Measurements from ENCODE around the gene NT5DC4.

DNA sequence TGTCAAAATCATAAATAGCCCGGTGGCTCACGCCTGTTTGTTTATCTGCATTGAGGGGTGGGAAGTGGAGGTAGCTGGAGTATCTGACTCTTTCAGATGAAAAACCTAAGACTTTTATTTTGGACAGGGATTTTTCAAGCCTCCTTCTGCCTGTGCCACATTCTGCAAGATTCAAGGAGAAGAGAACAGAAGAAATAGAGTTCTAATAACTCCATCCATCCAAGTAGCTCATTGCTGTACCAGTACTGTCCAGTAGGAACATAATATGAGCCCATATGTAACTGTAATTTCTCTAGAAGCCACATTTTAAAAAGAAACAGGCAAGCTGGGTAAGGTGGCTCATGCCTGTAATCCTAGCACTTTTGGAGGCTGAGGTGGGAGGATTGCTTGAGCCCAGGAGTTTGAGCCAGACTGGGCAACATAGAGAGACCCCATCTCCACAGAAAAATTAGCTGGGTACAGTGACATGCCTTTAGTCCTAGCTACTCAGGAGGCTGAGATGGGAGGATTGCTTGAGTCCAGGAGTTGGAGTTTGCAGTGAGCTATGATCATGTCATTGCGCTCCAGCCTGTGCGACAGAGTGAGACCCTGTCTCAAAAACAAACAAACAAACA, 35.4 kb upstream of the NT5DC4 start:
- TF ChIP-seq PPARA (CRISPR knock-in tag; IDR thresholded peaks at IDR 0.05; ENCODE audit: borderline replicate concordance) (no peak), ZNF565 (CRISPR knock-in tag; conservative IDR thresholded peaks at IDR 0.05; ENCODE audit: low read depth) (no peak), ARNTL (CRISPR knock-in tag; IDR thresholded peaks at IDR 0.05; ENCODE audit: borderline replicate concordance, low read depth) (no peak), ZFP30 (CRISPR knock-in tag; IDR thresholded peaks at IDR 0.05) (no peak), CSDC2 (CRISPR knock-in tag; IDR thresholded peaks at IDR 0.05) (no peak), GLIS3 (CRISPR knock-in tag; IDR thresholded peaks at IDR 0.05) (no peak), RARB (CRISPR knock-in tag; IDR thresholded peaks at IDR 0.05) (no peak)
- TF ChIP-seq, protein P1, sequence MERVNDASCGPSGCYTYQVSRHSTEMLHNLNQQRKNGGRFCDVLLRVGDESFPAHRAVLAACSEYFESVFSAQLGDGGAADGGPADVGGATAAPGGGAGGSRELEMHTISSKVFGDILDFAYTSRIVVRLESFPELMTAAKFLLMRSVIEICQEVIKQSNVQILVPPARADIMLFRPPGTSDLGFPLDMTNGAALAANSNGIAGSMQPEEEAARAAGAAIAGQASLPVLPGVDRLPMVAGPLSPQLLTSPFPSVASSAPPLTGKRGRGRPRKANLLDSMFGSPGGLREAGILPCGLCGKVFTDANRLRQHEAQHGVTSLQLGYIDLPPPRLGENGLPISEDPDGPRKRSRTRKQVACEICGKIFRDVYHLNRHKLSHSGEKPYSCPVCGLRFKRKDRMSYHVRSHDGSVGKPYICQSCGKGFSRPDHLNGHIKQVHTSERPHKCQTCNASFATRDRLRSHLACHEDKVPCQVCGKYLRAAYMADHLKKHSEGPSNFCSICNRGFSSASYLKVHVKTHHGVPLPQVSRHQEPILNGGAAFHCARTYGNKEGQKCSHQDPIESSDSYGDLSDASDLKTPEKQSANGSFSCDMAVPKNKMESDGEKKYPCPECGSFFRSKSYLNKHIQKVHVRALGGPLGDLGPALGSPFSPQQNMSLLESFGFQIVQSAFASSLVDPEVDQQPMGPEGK (CRISPR knock-in tag; IDR thresholded peaks at IDR 0.05; ENCODE audit: borderline replicate concordance) = no peak
- TF ChIP-seq, protein P2, sequence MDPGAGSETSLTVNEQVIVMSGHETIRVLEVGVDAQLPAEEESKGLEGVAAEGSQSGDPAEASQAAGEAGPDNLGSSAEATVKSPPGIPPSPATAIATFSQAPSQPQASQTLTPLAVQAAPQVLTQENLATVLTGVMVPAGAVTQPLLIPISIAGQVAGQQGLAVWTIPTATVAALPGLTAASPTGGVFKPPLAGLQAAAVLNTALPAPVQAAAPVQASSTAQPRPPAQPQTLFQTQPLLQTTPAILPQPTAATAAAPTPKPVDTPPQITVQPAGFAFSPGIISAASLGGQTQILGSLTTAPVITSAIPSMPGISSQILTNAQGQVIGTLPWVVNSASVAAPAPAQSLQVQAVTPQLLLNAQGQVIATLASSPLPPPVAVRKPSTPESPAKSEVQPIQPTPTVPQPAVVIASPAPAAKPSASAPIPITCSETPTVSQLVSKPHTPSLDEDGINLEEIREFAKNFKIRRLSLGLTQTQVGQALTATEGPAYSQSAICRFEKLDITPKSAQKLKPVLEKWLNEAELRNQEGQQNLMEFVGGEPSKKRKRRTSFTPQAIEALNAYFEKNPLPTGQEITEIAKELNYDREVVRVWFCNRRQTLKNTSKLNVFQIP (CRISPR knock-in tag; IDR thresholded peaks at IDR 0.05; ENCODE audit: borderline replicate concordance, low read depth) = no peak
- TF ChIP-seq, protein P3, sequence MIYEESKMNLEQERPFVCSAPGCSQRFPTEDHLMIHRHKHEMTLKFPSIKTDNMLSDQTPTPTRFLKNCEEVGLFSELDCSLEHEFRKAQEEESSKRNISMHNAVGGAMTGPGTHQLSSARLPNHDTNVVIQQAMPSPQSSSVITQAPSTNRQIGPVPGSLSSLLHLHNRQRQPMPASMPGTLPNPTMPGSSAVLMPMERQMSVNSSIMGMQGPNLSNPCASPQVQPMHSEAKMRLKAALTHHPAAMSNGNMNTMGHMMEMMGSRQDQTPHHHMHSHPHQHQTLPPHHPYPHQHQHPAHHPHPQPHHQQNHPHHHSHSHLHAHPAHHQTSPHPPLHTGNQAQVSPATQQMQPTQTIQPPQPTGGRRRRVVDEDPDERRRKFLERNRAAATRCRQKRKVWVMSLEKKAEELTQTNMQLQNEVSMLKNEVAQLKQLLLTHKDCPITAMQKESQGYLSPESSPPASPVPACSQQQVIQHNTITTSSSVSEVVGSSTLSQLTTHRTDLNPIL (CRISPR knock-in tag; IDR thresholded peaks at IDR 0.05; ENCODE audit: low read depth) = no peak
- TF ChIP-seq, protein P4, sequence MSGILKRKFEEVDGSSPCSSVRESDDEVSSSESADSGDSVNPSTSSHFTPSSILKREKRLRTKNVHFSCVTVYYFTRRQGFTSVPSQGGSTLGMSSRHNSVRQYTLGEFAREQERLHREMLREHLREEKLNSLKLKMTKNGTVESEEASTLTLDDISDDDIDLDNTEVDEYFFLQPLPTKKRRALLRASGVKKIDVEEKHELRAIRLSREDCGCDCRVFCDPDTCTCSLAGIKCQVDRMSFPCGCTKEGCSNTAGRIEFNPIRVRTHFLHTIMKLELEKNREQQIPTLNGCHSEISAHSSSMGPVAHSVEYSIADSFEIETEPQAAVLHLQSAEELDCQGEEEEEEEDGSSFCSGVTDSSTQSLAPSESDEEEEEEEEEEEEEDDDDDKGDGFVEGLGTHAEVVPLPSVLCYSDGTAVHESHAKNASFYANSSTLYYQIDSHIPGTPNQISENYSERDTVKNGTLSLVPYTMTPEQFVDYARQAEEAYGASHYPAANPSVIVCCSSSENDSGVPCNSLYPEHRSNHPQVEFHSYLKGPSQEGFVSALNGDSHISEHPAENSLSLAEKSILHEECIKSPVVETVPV (CRISPR knock-in tag; IDR thresholded peaks at IDR 0.05) = no peak

Data from SK-N-SH treated with all-trans-retinoic acid at 6 μM for 48 hours (cell line).